HEK293 (cell line): ENCODE data around the gene CEP85L.

Source experiments
- CTCF ChIA-PET: fragments of 350-600 bp; formaldehyde crosslinking; extraction: SDS; loops from one replicate; lab custom pipeline; 2021; ENCODE audit warnings: antibody characterized with exemption; lab: Yijun Ruan, JAX
- POLR2A ChIA-PET: fragments of 300-600 bp; formaldehyde crosslinking; extraction: SDS; loops from one replicate; lab custom pipeline; 2020; ENCODE audit warnings: antibody characterized with exemption, inconsistent platforms; lab: Yijun Ruan, JAX
- H3K27ac ChIP-seq: fragments of 200-500 bp; sonication (Bioruptor generic); 2 replicates; pipeline ENCODE4 v1.5.1; 2014; ENCODE audit warnings: low read depth, low read length, control low read depth, inconsistent platforms; ENCODE audit errors: extremely low read depth
- H3K36me3 ChIP-seq, 2 experiments: fragments of 200-500 bp in 1 of 2; sonication (Bioruptor generic) in 1 of 2; 1 replicate in 1 of 2; 2 replicates in 1 of 2; pipeline ENCODE4 v1.5.1; 2014 to 2017; ENCODE audit warnings: inconsistent platforms in 2 of 2, low read length in 2 of 2; ENCODE audit not compliant: control insufficient read depth in 2 of 2, insufficient read depth in 1 of 2
- H3K4me1 ChIP-seq: fragments of 200-500 bp; sonication (Bioruptor generic); 2 replicates; pipeline ENCODE4 v1.5.1; 2014; ENCODE audit warnings: mild to moderate bottlenecking, low read length, inconsistent platforms; ENCODE audit not compliant: control insufficient read depth, insufficient read depth
- H3K4me3 ChIP-seq: 2 replicates; pipeline ENCODE4 v1.5.1; 2011; ENCODE audit warnings: low read depth, mild to moderate bottlenecking, control low read depth, low read length, moderate library complexity
- H3K9me3 ChIP-seq: fragments of 200-500 bp; sonication (Bioruptor generic); 2 replicates; pipeline ENCODE4 v1.5.1; 2014; ENCODE audit warnings: low read depth, low read length, inconsistent platforms; ENCODE audit not compliant: control insufficient read depth, insufficient read depth
- CTCF ChIP-seq: fragments of 450-650 bp; formaldehyde crosslinking; IDR thresholded peaks from 2 replicates; pipeline ENCODE4 v1.5.1; 2016; ENCODE audit warnings: missing biosample characterization, missing genetic modification characterization
- KLF17 ChIP-seq: fragments of 450-650 bp; formaldehyde crosslinking; IDR thresholded peaks from 2 replicates; pipeline ENCODE4 v1.5.1; 2016; ENCODE audit warnings: missing biosample characterization, missing genetic modification characterization
- KLF8 ChIP-seq: fragments of 450-650 bp; formaldehyde crosslinking; IDR thresholded peaks from 2 replicates; pipeline ENCODE4 v1.5.1; 2016; ENCODE audit warnings: missing biosample characterization, missing genetic modification characterization
- MEIS1 ChIP-seq: sonication (generic); formaldehyde crosslinking; IDR thresholded peaks from 2 replicates; pipeline ENCODE4 v1.8.1; 2022; ENCODE audit warnings: missing genetic modification reagents, mild to moderate bottlenecking, borderline replicate concordance
- OSR2 ChIP-seq: fragments of 450-650 bp; formaldehyde crosslinking; IDR thresholded peaks from 2 replicates; pipeline ENCODE4 v1.5.1; 2016; ENCODE audit warnings: missing biosample characterization, missing genetic modification characterization
- SP2 ChIP-seq: fragments of 450-650 bp; formaldehyde crosslinking; IDR thresholded peaks from 2 replicates; pipeline ENCODE4 v1.5.1; 2016; ENCODE audit warnings: missing biosample characterization, missing genetic modification characterization
- YY1 ChIP-seq: fragments of 450-650 bp; formaldehyde crosslinking; IDR thresholded peaks from 2 replicates; pipeline ENCODE4 v1.5.1; 2018; ENCODE audit warnings: missing biosample characterization, missing genetic modification characterization
- ZBTB20 ChIP-seq: fragments of 450-650 bp; formaldehyde crosslinking; IDR thresholded peaks from 2 replicates; pipeline ENCODE4 v1.5.1; 2016; ENCODE audit warnings: missing biosample characterization, missing genetic modification characterization
- ZBTB44 ChIP-seq: fragments of 450-650 bp; IDR thresholded peaks from 2 replicates; pipeline ENCODE4 v1.5.1; 2018; ENCODE audit warnings: missing biosample characterization, mild to moderate bottlenecking, missing genetic modification characterization
- ZNF133 ChIP-seq: fragments of 450-650 bp; formaldehyde crosslinking; IDR thresholded peaks from 2 replicates; pipeline ENCODE4 v1.5.1; 2016; ENCODE audit warnings: missing biosample characterization, missing genetic modification characterization
- ZNF16 ChIP-seq: fragments of 450-650 bp; formaldehyde crosslinking; IDR thresholded peaks from 2 replicates; pipeline ENCODE4 v1.5.1; 2016; ENCODE audit warnings: low read depth, missing biosample characterization, missing genetic modification characterization
- ZNF18 ChIP-seq: fragments of 450-650 bp; formaldehyde crosslinking; IDR thresholded peaks from 2 replicates; pipeline ENCODE4 v1.5.1; 2016; ENCODE audit warnings: missing biosample characterization, missing genetic modification characterization
- ZNF2 ChIP-seq: fragments of 450-650 bp; formaldehyde crosslinking; IDR thresholded peaks from 2 replicates; pipeline ENCODE4 v1.5.1; 2016; ENCODE audit warnings: missing biosample characterization, missing genetic modification characterization
- ZNF214 ChIP-seq: fragments of 450-650 bp; formaldehyde crosslinking; IDR thresholded peaks from 2 replicates; pipeline ENCODE4 v1.5.1; 2017; ENCODE audit warnings: missing biosample characterization, mild to moderate bottlenecking, missing genetic modification characterization, borderline replicate concordance
- ZNF221 ChIP-seq: fragments of 450-650 bp; formaldehyde crosslinking; IDR thresholded peaks from 2 replicates; pipeline ENCODE4 v1.5.1; 2017; ENCODE audit warnings: missing biosample characterization, missing genetic modification characterization, borderline replicate concordance
- ZNF274 ChIP-seq, 2 experiments: fragments of 200-500 bp in 1 of 2; fragments of 450-650 bp in 1 of 2; sonication (Bioruptor generic) in 1 of 2; formaldehyde crosslinking in 1 of 2; IDR thresholded peaks; 2 replicates each; pipeline versions ENCODE4 v1.5.1 to v1.6.1; 2014 to 2016; ENCODE audit warnings: borderline replicate concordance in 1 of 2, inconsistent platforms in 1 of 2, low read length in 1 of 2, missing biosample characterization in 1 of 2, missing genetic modification characterization in 1 of 2
- ZNF362 ChIP-seq: fragments of 450-650 bp; formaldehyde crosslinking; IDR thresholded peaks from 2 replicates; pipeline ENCODE4 v1.5.1; 2016; ENCODE audit warnings: missing biosample characterization, missing genetic modification characterization
- ZNF391 ChIP-seq: fragments of 450-650 bp; formaldehyde crosslinking; IDR thresholded peaks from 2 replicates; pipeline ENCODE4 v1.5.1; 2016; ENCODE audit warnings: low read depth, missing biosample characterization, missing genetic modification characterization, borderline replicate concordance
- ZNF549 ChIP-seq: fragments of 450-650 bp; IDR thresholded peaks from 2 replicates; pipeline ENCODE4 v1.5.1; 2018; ENCODE audit warnings: missing biosample characterization, missing genetic modification characterization, mild to moderate bottlenecking, inconsistent platforms, moderate library complexity
- ZNF654 ChIP-seq: fragments of 450-650 bp; formaldehyde crosslinking; IDR thresholded peaks from 2 replicates; pipeline ENCODE4 v1.5.1; 2016; ENCODE audit warnings: low read depth, missing biosample characterization, missing genetic modification characterization
- ZNF692 ChIP-seq: fragments of 450-650 bp; formaldehyde crosslinking; IDR thresholded peaks from 2 replicates; pipeline ENCODE4 v1.5.1; 2016; ENCODE audit warnings: missing biosample characterization, missing genetic modification characterization

The CEP85L gene

GRCh38 chr6:118551063-118552053 is 100.0 kb downstream of the CEP85L start (continued):
- no peak for TF ChIP-seq KLF17
- no peak for TF ChIP-seq ZNF16 (tag by site-specific recombination)
- TF ChIP-seq CTCF (tag by site-specific recombination): peak; percentile 40
- no peak for TF ChIP-seq ZNF692 (tag by site-specific recombination)
- peak; percentile 93 for TF ChIP-seq ZNF654
- no peak for TF ChIP-seq ZNF2 (tag by site-specific recombination)
- no peak for TF ChIP-seq SP2
- TF ChIP-seq ZNF221 (tag by site-specific recombination): no peak

- ChIA-PET CTCF (interaction anchor here (0.6 to 2.6 kb wide), 3 partner anchors 32 to 265 kb away, joined by 3 to 11 read pairs (median 5); no protein-coding TSS in a partner anchor), POLR2A (no interaction called here)
- no peak overlapping the region for H3K27ac ChIP-seq
- H3K4me3 ChIP-seq: no peak overlapping the region
- H3K36me3 ChIP-seq: no peaks in the 10 kb centered on the region
- H3K9me3 ChIP-seq: no peaks in the 10 kb centered on the region
- H3K4me1 ChIP-seq: peaks cover 6% of the 10 kb centered on the region
- TF ChIP-seq ZNF18 (tag by site-specific recombination) (no peak), MEIS1 (CRISPR knock-in tag) (no peak), ZNF391 (tag by site-specific recombination) (no peak), ZNF133 (no peak), KLF8 (no peak), KLF17 (no peak), ZNF214 (tag by site-specific recombination) (no peak), ZBTB44 (tag by site-specific recombination) (no peak), ZNF549 (tag by site-specific recombination) (no peak), OSR2 (tag by site-specific recombination) (no peak), ZNF362 (tag by site-specific recombination) (no peak), ZNF274 (IDR thresholded peaks at IDR 0.05; ENCODE audit: low read length) (no peak), ZNF274 (tag by site-specific recombination; IDR thresholded peaks at IDR 0.05; ENCODE audit: borderline replicate concordance) (no peak), CTCF (tag by site-specific recombination) (no peak), YY1 (tag by site-specific recombination) (no peak), ZBTB20 (tag by site-specific recombination) (no peak)
These were observed 102.8 kb downstream of the CEP85L start for GRCh38 chr6:118548613-118549012.
